Measurements from ENCODE around the gene RPS2.

GRCh38 chr16:1947369-1947670 is 17.3 kb downstream of the RPS2 start:
- TF ChIP-seq EZH2 (IDR thresholded peaks at IDR 0.05; ENCODE audit: insufficient read depth, poor library complexity, severe bottlenecking) (no peak), EZH2phosphoT487 (IDR thresholded peaks at IDR 0.05; ENCODE audit: insufficient read depth, low read depth) (no peak)

Measured in GM23248 (cell line).